OCI-LY1 (cell line): ENCODE results near the gene ZSCAN20.

Experiments used
- EZH2 ChIP-seq: fragments of 200-600 bp; sonication (generic), shearing (Covaris generic); IDR thresholded peaks from 2 replicates; pipeline ENCODE4 v1.8.0; 2017; ENCODE audit warnings: borderline replicate concordance, mixed run types, mild to moderate bottlenecking, antibody characterized with exemption, low read length, moderate library complexity, mixed read lengths
- TF ChIP-seq, protein P1 (sequence below): fragments of 200-600 bp; sonication (generic), shearing (Covaris generic); IDR thresholded peaks from 2 replicates; pipeline ENCODE4 v1.5.1; 2017; ENCODE audit warnings: mild to moderate bottlenecking, antibody characterized with exemption, low read length, moderate library complexity, mixed read lengths

DNA sequence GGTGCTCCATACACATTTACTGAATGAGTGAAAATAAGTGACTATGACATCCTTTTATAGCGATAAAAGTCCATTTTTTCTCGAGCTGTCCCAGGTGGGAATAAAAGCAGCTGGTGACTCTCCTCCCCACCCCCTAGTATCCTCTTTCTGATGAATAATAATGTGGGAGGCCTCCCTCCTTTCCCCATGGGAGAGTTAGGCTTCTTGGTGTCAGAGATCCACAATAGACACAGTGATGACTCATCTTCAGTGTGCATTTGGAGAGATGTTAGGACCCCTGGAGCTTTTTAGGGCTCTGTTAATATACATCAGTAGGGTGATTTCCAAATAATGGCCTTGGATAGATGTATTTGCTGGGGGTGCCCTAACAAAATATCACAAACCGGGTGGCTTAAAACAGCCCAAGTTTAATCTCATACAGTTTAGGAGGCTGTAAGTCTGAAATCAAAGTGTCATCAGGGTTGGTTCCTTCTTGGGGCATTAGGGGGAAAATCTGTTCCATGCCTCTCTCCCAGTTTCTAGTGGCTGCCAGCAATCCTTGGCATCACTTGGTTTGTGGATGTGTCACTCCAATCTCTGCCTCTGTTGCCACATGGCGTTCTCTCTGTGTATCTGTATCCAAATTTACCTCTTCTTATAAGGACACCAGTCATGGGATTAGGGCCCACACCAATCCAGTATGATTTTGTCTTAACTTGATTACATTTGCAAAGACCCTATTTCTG is 37.2 kb upstream of the ZSCAN20 start:
- TF ChIP-seq, protein P1, sequence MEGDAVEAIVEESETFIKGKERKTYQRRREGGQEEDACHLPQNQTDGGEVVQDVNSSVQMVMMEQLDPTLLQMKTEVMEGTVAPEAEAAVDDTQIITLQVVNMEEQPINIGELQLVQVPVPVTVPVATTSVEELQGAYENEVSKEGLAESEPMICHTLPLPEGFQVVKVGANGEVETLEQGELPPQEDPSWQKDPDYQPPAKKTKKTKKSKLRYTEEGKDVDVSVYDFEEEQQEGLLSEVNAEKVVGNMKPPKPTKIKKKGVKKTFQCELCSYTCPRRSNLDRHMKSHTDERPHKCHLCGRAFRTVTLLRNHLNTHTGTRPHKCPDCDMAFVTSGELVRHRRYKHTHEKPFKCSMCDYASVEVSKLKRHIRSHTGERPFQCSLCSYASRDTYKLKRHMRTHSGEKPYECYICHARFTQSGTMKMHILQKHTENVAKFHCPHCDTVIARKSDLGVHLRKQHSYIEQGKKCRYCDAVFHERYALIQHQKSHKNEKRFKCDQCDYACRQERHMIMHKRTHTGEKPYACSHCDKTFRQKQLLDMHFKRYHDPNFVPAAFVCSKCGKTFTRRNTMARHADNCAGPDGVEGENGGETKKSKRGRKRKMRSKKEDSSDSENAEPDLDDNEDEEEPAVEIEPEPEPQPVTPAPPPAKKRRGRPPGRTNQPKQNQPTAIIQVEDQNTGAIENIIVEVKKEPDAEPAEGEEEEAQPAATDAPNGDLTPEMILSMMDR: no peak
- TF ChIP-seq EZH2: no peak
